Kidney tubule cell (primary cell): ENCODE measurements around the gene MS4A15.
"Not testable (repeated sequence)": the region's sequence is repeated elsewhere in the genome, so short reads cannot be mapped to it uniquely, and the experiment has no call there.

Experiments used
- DNase-seq: peaks from one replicate; pipeline ENCODE4 v3.0.0-alpha.2; 2018; ENCODE audit warnings: low spot score

MS4A15 gene

GRCh38 chr11:60756307-60757032 is at the start of gene MS4A15:
Gene MS4A15 (plus strand): TSS chr11:60756867. CDS start chr11:60763734, 6,867 bp downstream.
- peak; percentile 51 for DNase-seq

GRCh38 chr11:60706931-60707330 is 49.7 kb upstream of the MS4A15 start:
- DNase-seq, result no peak

GRCh38 chr11:60710482-60710881 is 46.2 kb upstream of the MS4A15 start:
- no peak for DNase-seq

- no peak for DNase-seq
These were observed 45.4 kb upstream of the MS4A15 start for GRCh38 chr11:60711276-60711675.

GRCh38 chr11:60713423-60713822 is 43.2 kb upstream of the MS4A15 start:
- not testable (repeated sequence) for DNase-seq

GRCh38 chr11:60717956-60718355 is 38.7 kb upstream of the MS4A15 start:
- no peak for DNase-seq

- DNase-seq, result no peak
These were observed 37.9 kb upstream of the MS4A15 start for GRCh38 chr11:60718524-60719316.

- DNase-seq, result no peak
These were observed 37.3 kb upstream of the MS4A15 start for GRCh38 chr11:60719391-60719790.

- DNase-seq, result no peak
These were observed 36.2 kb upstream of the MS4A15 start for GRCh38 chr11:60720460-60720859.

- no peak for DNase-seq
These were observed 32.2 kb upstream of the MS4A15 start, which contains the start of gene MS4A18 for GRCh38 chr11:60724420-60724819. Gene MS4A18 (plus strand): TSS chr11:60724720.

- no peak for DNase-seq
These were observed 31.1 kb upstream of the MS4A15 start for GRCh38 chr11:60725592-60725991.

GRCh38 chr11:60731586-60731985 is 25.1 kb upstream of the MS4A15 start:
- DNase-seq, result no peak

- DNase-seq, result peak; percentile 24
These were observed 22.4 kb upstream of the MS4A15 start for GRCh38 chr11:60734279-60734678.

- no peak for DNase-seq
These were observed 17.6 kb upstream of the MS4A15 start for GRCh38 chr11:60739114-60739513.

- DNase-seq, result peak; percentile 19
These were observed 16.1 kb upstream of the MS4A15 start for GRCh38 chr11:60740573-60740972.

- DNase-seq, result no peak
These were observed 15.2 kb upstream of the MS4A15 start for GRCh38 chr11:60741421-60741820.

- DNase-seq, result no peak
These were observed 13.6 kb upstream of the MS4A15 start for GRCh38 chr11:60743058-60743457.

- DNase-seq, result no peak
These were observed 12.6 kb upstream of the MS4A15 start for GRCh38 chr11:60744114-60744513.

- DNase-seq, result no peak
These were observed 9.3 kb upstream of the MS4A15 start for GRCh38 chr11:60747359-60747873.

- no peak for DNase-seq
These were observed 8.4 kb upstream of the MS4A15 start for GRCh38 chr11:60748225-60748624.

- DNase-seq, result no peak
These were observed 7.8 kb upstream of the MS4A15 start for GRCh38 chr11:60748821-60749220.

GRCh38 chr11:60750911-60751310 is 5.8 kb upstream of the MS4A15 start:
- peak; percentile 32 for DNase-seq

- DNase-seq, result no peak
These were observed 3.4 kb upstream of the MS4A15 start for GRCh38 chr11:60753309-60753708.
